NCI-H2227 treated with DMSO at 0.1 percent for 48 hours (cell line): ENCODE results near the gene OR2AE1.

Source experiments
- DNase-seq: peaks from one replicate; lab custom pipeline; 2025; lab: John Stamatoyannopoulos, UW

The OR2AE1 gene

DNA sequence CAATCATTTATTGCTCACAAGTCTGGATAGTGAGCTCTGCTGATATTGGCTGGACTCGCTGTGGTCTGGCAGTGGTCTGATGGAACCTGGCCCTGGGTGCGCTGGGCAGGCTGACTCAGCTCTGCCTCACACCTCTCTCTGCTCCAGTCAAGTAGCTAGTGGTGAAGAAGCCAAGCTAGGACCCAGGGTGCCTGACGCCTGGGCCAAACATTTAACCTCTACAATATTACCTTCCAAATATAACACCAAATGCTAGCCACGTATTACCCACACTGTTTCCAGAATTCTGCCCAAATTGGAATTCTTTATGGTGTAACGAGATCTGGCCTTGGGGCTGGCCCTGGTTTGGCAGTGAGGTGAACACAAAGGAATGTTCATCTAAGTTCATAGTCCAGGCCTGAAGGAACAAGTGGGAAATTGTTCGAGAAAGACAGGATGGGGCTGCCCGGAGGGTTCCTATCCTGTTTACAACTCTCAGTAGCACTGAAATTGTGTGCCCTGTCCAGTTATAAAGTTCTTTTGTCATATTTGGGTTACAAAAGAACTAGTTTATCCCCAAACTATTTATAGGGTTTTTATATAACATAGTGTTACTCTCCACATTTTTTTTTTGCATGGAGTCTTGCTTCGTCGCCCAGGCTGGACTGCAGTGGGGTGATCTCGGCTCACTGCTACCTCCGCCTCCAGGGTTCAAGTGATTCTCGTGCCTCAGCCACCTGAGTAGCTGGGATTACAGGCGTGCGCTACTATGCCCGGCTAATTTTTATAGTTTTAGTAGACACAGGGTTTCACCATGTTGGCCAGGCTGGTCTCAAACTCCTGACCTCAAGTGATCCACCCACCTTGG lies 16.3 kb downstream of the OR2AE1 start:
- no peak for DNase-seq

DNA sequence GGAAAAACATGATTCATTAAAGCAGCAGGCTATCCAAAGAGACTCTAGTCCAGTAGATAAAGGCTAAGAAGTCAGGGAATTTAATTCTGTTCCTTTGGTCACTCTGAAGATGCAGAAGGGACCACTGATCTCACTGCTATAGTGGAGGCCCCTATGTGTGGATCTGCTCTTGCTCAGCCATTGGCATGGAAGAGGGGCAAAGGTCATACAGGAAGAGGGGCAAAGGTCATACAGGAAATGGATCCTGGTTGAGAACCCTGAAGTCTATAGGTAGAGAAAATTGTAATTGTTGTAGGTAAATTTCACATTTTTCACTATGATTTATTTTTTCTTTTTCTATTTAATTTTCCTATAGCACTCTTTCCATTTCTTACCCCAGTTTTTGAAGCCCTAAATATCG lies 21.6 kb downstream of the OR2AE1 start:
- no peak for DNase-seq

DNA sequence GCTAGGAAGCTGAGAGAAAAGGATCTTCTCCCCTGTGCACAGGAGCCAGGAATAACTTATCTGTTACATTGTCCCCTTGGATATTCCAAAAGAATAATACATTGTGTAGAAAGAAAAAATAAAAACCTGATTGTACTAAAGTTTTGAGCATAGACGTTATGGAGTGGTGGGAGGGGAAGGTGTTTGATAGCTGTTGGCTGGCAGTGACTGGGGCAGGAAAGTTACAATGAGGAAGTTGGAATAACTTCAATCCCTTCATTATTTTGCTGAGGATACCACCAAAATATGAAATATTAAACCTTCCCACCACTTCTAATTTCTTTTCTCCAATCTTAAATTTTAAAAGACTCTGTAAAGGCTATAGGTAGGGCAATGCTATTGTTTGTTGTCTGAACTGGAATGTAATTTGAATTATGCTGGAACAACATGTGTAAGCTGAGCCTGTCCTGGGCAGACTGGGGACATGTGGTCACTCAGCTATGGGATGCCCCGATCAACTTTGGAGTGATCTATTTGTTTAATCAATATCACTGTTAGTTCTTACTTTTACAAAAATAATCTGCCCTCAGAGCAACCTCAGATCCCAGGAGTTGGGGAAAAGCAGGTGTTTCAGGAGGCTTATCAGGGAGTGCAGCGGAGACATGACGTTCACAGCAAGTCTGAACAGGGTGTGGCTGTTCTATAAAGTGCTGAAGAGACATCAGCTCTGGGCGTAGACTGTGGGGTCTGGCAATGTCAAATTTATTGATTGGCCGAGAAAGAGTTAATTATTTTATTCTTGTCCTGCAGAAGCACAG lies 28.2 kb downstream of the OR2AE1 start:
- DNase-seq: no peak

DNA sequence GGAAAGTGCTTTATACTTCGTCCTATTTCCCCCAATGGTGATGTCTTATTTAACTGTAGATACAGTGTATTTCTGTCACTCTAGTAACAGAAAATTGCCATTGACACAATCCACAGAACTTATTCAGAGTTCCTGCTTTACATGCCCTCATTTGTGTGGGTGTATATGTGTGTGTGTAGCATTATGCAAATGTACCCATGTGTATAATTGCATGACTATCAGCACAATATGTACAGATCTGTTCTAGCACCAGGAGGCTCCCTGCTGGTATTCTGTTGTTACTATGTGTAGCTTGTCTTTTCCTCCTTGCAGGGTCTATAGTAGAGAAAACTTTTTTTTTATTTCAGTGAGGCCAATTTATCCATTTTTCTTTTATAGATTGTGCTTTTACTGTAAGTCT lies 32.5 kb downstream of the OR2AE1 start:
- DNase-seq: no peak

DNA sequence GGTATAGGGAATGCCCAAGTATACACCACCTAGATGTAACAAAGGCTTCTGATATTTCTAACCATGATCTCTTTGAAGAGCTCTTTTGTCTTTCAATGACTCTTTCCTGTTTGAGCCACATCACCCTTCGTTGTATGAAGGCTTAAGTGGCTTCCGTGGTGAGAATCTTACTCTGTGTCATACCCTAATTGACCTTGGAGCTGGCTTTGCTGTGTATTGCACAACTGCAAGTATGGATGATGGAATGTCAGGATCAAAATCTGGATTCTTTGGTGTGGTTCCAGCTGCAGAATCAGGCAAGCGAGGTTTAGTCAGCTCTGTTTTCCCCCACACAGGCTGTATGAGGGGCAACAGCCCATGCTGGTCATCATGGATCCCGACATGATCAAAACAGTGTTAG lies 33.0 kb downstream of the OR2AE1 start:
- no peak for DNase-seq

DNA sequence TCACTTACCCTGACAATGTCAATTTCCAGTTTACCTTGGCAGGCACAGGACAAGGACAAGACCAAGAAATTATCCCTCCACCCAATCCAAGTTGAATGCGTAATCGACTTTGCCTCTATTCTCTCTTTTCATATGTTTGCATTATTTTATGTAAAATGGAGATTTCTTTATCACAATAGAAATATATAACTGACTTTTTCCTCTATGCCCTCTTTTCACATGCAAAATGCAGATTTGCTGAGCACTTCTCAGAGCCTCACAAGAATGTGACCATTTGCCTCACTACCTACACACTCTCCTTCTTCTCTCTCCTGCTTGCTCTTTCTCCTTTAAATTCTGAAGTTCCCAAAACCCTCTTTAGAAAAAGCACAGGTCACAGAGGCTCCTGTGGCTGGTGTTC lies 33.9 kb downstream of the OR2AE1 start:
- DNase-seq: no peak

DNA sequence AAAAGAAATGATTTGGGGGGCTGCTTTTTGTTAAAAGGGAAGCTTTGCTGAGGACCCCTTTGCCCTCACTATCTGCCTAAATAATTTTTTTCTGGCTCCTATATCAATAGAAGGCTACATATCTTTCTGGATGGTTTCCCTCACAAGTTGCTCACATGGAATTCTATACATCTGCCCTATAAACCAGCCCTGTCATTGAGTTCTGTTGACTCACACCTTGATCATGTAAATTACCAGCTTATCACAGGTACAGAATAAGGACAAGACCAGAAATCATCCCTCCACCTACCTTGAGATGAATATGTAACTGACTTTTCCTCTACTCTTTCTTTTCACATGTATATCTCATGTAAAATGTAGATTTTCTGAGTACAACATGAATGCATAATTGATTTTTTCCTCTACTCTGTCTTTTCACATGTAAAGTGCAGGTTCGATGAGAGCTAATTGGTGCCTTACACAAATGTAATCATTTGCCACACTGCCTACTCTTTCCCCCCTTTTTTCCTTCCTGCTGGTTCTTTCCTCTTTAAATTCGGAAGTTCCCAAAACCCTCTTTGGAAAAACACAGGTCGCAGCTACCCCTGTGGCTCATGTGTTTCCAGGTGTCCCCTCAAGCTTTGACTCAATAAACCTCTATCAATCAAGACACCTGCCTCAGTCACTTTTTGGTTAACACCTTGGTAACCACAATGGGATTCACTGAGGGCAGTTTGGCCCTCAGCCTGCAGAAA lies 36.5 kb downstream of the OR2AE1 start:
- no peak for DNase-seq

DNA sequence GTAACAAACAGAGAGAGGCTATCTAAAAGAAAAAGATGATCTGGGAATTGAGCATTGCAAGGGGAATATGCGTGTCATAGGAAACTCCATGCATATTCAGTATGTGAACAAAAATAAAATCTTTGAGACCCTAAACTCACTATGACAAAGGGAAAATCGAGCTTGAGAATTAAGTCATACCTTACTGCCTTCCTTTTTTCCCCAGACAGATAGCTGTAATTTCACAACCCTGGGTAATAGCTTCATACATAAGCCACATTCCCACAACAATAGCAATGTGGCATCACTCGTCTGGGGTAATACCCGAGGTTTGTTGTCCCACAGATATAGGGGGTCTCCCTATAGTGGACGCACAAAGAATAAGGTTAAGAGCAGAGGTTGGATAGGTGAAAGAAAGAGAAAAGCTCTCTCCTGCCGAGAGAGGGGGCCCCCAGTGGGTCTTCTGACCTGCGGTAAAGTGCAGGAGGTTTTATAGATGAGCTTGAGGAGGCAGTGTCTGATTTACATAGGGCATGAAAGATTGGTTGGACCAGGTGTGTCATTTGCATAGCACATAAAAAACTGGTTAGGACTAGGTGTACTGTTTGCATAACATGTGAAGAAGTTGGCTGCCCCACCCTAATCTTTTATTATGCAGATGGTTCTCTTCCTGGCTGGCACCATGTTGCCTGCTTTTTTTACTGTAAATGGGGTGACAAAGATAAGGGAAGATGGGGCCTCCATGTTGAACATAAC lies 37.4 kb downstream of the OR2AE1 start:
- DNase-seq: no peak

DNA sequence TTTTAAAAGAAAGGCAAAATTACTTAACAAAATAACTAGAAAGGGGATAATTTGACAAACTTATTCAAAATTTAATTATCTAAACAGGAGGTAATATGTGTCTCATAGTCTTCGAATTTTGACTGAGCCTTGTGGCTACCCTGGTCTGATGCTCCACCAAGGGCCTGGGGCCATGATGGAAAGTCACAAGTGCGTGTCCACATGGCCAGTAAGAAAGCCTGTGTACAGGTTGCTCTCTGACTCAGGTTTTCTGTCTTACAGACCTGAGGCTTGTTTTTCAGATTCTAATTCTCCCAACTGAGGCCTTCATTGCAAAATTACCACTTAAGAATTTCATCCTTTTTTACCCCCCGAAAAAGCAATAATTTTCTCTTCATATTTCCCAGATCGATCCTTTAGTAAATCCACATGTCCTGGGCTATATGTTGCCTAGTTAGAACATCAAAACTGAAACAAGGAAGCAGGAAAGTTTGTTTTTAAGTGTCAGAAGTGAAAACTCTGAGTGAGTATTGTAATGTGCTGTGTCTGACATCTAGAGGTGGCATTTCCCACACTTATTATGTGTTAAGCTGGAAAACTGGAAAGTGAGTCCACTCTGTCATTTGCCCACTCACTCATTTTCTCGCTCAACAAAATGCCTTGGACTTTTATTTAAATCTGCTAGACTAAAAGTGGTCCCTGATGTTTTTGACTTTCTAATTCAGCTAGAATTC lies 39.0 kb downstream of the OR2AE1 start:
- no peak for DNase-seq

DNA sequence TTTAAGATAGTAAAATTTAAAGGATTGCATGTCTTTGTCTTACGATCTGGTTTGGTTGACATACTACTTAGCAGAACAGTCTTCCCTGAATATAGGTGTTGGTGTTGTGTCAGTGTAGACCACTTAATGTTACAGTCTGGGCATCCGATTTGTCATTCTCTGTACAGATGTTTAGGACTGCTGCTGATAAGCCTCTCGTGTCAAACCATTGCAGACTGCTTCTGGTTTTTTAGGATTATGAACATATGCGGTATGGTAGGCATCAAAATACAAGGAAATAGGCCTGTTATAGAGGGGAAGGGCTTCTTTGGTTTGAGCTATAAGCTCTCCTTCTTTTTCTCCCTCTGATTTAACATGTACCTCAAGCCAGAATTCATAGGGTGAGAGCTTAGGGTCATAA lies 41.6 kb downstream of the OR2AE1 start:
- DNase-seq: no peak

DNA sequence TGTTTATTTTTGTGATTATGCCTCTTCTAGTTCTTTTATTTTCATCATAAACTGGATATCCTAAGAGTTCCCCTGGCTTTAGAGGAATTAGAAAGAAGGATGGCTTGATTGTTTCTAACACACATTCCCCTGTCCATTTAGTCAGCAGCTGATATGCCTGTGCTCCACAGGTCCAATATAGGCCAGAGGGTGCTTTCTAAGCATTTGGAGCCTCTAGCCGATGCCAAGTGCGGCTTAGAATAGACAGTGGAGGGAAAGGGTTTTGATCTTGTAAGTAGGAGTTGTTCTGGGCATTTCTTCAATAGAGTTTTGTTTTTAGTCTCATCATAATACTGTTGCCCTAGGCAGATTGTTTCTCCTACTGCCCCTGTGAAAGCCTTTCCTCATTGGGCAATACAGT lies 42.5 kb downstream of the OR2AE1 start:
- no peak for DNase-seq

DNA sequence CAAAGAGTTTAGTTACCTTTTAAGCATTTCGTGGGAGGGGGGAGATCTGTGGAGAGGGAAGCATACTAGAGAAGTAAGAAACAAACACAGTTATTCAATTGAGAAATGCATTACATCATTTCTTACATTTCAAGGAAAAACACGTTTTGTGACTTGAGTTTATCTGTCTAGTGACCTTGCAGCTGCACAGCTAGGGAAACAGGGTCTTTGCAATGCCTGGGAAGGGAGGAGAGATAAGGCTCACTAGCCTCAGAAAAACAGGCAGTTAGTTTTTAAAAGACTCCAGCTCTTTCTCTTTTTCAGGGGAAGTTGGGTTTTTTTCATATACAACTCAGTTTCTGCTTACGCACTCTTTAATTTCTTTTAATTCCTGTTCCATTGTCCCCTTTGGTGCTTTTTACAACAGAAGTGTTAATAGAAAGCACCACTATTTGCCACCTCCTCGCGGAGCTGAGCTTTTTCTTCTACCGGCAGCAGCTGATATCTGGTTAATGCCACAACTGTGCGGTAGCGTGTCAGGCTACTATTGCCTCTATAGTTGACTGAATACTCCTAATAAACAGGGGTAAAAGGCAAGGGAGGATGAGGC lies 43.5 kb downstream of the OR2AE1 start:
- DNase-seq: no peak

DNA sequence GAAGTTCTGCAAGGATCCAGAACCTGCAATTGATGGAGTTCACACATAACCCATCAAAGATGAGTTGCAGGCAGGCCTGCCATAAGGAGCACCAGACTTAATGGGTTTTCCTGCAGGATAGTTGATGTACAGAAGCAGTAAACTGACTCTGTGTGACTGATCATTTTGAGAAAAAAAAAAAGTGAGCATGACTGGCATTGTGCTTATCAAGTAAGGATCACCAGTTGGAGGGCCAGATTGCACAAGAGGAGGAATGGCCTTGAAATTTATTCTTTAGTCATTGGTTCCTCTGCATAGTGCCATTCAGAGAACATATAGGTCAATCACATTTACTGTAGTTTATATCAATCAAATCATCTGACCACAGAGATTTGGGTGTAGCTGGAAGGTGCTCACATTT lies 45.2 kb downstream of the OR2AE1 start:
- no peak for DNase-seq

DNA sequence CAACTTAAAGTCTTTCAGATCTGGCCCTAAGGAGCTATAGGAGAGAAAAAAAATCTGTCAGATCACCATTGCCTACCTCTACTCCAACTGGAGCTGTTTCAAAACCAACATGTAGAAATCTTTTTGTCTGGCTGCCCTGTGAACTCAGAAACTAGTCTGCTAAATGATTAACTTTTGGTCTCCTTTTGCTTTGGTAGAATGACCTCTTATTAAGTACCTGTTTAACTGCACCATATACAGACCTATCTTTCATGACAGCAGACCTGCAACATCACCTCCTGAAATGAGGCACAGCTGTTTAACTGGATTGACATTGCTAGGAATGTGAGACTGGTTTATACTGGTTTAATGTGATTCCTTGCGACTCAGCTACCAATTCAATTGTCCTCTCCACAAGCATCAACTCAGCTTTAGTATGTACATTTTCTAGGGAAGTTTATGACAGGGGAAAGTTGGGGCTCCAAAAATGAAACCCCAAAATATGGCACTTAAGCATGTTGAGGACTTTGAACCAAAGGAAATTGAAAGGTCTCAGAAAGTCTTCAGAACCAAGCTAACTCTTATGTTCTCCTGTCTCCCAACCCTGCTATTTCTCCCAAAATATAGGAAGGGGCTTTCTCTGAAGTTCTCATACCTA lies 47.2 kb downstream of the OR2AE1 start:
- no peak for DNase-seq

DNA sequence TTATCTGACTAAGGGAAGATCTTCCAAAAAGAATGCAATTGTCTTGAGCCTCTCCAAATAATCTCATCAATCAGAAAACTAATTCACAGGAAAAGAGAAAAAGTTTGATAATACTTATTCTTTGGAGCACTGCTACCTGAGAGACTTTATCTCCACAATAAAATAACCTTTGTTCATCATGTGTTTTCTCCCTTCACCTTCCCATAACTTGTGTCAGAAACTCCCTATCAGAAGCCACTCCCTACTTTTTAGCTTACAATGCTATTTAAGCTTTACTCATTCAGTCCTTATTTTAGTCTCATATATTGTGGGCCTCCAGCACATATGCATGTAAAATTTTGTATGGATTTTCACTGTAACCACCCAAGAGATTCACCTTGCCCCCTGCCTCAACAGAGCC lies 48.0 kb downstream of the OR2AE1 start:
- no peak for DNase-seq

DNA sequence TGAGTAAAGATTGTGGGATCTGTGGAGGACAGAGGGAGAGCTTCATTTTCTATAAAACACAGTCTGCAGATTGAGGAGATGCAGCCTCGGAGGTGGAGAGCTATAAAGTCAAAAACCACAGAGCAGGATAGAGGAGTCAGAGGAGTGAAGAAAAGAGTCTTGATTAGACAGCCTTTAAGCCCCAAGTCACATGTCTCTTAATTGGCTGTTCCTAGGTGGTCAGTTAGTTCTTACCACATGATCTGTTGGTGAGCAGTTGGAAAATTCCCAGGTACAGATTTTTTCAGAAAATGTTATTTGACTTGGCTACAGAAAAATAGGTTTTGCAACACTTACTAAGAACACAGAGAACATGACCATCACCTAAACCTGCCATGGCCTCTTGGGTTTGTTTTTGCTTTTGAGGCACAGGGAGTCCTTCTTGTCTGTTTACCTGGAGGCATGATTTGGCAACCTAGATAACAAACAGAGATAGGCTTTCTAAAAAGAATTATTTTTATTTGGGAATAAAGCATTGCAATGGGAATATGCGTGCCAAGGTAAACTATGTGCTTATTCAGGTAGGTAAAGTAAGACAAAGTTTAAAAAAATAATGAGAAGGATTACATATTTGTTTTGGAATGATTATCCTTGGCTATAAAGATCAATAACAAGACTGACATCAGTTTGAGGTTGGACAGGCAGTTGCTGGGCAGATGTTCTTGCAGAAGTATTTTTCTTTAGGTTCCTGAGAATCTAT lies 49.6 kb downstream of the OR2AE1 start:
- no peak for DNase-seq
